ENCODE results near the gene PNP. TPM values are rescaled to one million over a fixed set of nuclear protein-coding genes. Genes with fewer than 3 reads are reported as not detected.

The PNP gene
- total RNA-seq (189 and 271 TPM in 2 replicates), polyA plus RNA-seq (232 and 245 TPM in 2 replicates), polyA minus RNA-seq (189 and 212 TPM in 2 replicates), Bru-seq, nascent RNA (percentile 98 among the genes with signal in this experiment), BruChase-seq, experiment 1, labeled RNA remaining after a 6-hour chase (percentile 97 among the genes with signal in this experiment), BruChase-seq, experiment 2, labeled RNA remaining after a 2-hour chase (percentile 98 among the genes with signal in this experiment)
- polyA plus RNA-seq (2011; cell fraction: cytosol; rRNA removed), result 243 and 281 TPM in 2 replicates
- 247 and 283 TPM in 2 replicates for polyA plus RNA-seq (2011; cell fraction: nucleus; rRNA removed)
- 185 and 262 TPM in 2 replicates for polyA plus RNA-seq (2012)
- polyA minus RNA-seq (2011; cell fraction: cytosol; rRNA and poly(A)+ RNA removed), result 97.0 TPM
- 95.2 and 95.7 TPM in 2 replicates for polyA minus RNA-seq (2011; cell fraction: nucleus; rRNA and poly(A)+ RNA removed)
- long read RNA-seq, transcript PNP-201 (6 exons, 1,509 nt), result major isoform, 229 of 257 reads
- long read RNA-seq, transcript PNP-207 (2 exons, 2,573 nt), result minor isoform, 6 of 257 reads
- long read RNA-seq, partial matches to known transcripts, result 10 of 257 reads
- long read RNA-seq, other reads (novel, unspliced or antisense), result 11 of 257 reads

DNA sequence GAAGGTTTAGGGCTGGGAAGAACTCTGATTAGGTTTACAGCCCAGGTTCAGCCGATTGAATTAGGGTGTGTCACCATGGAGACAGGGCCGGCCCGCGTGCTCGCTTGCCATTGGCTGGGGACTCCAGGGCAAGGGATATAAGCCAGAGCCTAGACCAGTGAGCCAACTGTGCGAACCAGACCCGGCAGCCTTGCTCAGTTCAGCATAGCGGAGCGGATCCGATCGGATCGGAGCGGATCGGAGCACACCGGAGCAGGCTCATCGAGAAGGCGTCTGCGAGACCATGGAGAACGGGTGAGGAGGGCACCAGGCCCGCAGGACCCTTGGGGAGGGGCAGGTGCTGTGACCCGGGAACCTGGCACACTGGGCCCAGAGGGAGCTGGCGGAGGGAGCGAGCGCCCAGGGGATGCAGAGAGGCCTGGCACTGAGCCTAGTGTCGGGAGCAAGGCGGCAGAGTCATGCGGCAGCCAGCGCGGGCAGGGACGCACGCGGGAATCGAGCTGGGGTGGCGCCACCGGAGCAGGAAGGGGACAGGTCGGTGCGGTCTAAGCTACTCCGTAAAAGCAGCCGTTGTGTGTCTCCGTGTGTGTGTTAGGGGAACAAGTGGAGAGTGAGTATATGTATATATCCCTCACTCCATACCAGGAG, at the start of gene PNP:
Gene PNP, plus strand, starts transcription at position 165 of the 648 bp plus-strand sequence. Its CDS starts 119 bp downstream, at position 284.
- dilution Hi-C loops (cut with MboI; ENCODE audit: extremely low pct_ligation_motif_present, low sequenced_read_pairs), result no loop called here
- H3K79me2 ChIP-seq (ENCODE audit: control insufficient read depth, insufficient read depth, low read length), result peaks cover 50% of the 10 kb centered on the region
- no peaks in the 10 kb centered on the region for H3K9me1 ChIP-seq (replicated peaks; ENCODE audit: control insufficient read depth, extremely low read depth, insufficient read depth, low read length)
- H3K36me3 ChIP-seq (ENCODE audit: control insufficient read depth in 2 of 2, extremely low read depth in 1 of 2, insufficient read depth in 2 of 2, low read length in 2 of 2), result peaks cover 8 to 9% of the 10 kb centered on the region in 2 experiments
- H3K4me1 ChIP-seq (ENCODE audit: control insufficient read depth, extremely low read depth, insufficient read depth, low read length), result peaks cover 24% of the 10 kb centered on the region
- no peaks in the 10 kb centered on the region for H4K20me1 ChIP-seq (replicated peaks; ENCODE audit: control insufficient read depth, extremely low read depth, insufficient read depth, low read length)
- POLR2A ChIA-PET, result interaction anchor here (0.7 to 4.2 kb wide), 13 partner anchors 8 to 215 kb away, joined by 3 to 32 read pairs (median 6); partner anchors contain the start of genes APEX1, CCNB1IP1, OSGEP and PARP2
- TF ChIP-seq MYC (IDR thresholded peaks at IDR 0.05; ENCODE audit: low read depth, low read length) (no peak), POLR2AphosphoS5 (IDR thresholded peaks at IDR 0.05; ENCODE audit: insufficient read depth, low read depth, low read length) (peak; percentile 100), GATA2 (IDR thresholded peaks at IDR 0.05; ENCODE audit: insufficient read depth, insufficient read length, low read depth, low read length) (no peak), POLR2A (IDR thresholded peaks at IDR 0.05; ENCODE audit: low read depth, low read length) (peak; percentile 99)
- DNase-seq (ENCODE audit: low read depth, low spot score), result peak; percentile 89
- H3K4me3 ChIP-seq (replicated peaks in 1 of 3; ENCODE audit: insufficient read depth in 1 of 3, low read depth in 1 of 3, low read length in 3 of 3), result peak within 1 kb of the TSS; percentile 60 to 94 (median 77)
- peak within 1 kb of the TSS; percentile 61 for H2AFZ ChIP-seq (ENCODE audit: low read depth, low read length)
- peak within 1 kb of the TSS; percentile 83 for H3K9ac ChIP-seq (replicated peaks; ENCODE audit: extremely low read depth, insufficient read depth, low read length)
- CTCF ChIA-PET, result interaction anchor here (1.4 to 2.7 kb wide), 4 partner anchors 13 to 137 kb away, joined by 4 to 16 read pairs (median 4); no protein-coding TSS in a partner anchor
- FAIRE-seq, result peak; percentile 98
- peak within 1 kb of the TSS; percentile 76 for H3K27ac ChIP-seq (ENCODE audit: insufficient read depth, low read depth, low read length)
- BruUV-seq (replicated peaks), result TSS peak; percentile 88
- intact Hi-C loops (cut with micrococcal nuclease), result loop anchor here (1.0 kb wide), 5 partner anchors 8 to 137 kb away; partner anchors contain the start of genes APEX1, PIP4P1 and TEP1
- no peaks in the 10 kb centered on the region for H3K9me3 ChIP-seq (replicated peaks; ENCODE audit: control insufficient read depth, insufficient read depth, low read length)
- H3K4me2 ChIP-seq (ENCODE audit: insufficient read depth, low read length), result peak within 1 kb of the TSS; percentile 94
- peaks cover 2 to 6% of the 10 kb centered on the region in 2 experiments for H3K27me3 ChIP-seq (ENCODE audit: control insufficient read depth in 2 of 2, insufficient read depth in 2 of 2, low read length in 2 of 2)

DNA sequence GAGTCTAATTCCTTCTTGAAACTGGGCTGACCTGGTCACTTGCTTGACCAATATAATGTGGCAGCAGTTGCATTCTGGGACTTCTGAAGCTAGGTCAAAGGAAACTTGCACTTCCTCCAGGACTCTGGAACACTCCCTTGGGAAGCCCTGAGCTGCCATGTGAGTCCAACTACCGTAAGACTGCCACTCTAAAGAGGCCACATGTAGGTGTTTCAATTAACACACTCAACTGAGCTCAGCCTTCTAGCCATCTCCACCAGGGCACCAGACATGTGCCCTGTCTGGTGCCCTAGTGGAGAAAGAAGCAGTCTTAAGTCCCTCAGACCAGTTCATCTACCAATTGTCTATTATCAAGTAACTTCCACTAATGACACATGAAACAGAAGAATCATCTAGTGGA, 49.8 kb upstream of the PNP start:
- TF ChIP-seq GATA2 (IDR thresholded peaks at IDR 0.05; ENCODE audit: insufficient read depth, insufficient read length, low read depth, low read length) (no peak), MYC (IDR thresholded peaks at IDR 0.05; ENCODE audit: low read depth, low read length) (no peak), POLR2AphosphoS5 (IDR thresholded peaks at IDR 0.05; ENCODE audit: insufficient read depth, low read depth, low read length) (no peak), EZH2 (IDR thresholded peaks at IDR 0.05; ENCODE audit: borderline replicate concordance, low read depth, low read length, severe bottlenecking) (no peak), FOS (IDR thresholded peaks at IDR 0.05; ENCODE audit: borderline replicate concordance, insufficient read depth, low read length) (no peak), POLR2A (IDR thresholded peaks at IDR 0.05; ENCODE audit: low read depth, low read length) (no peak)
- TF ChIP-seq, protein P1, sequence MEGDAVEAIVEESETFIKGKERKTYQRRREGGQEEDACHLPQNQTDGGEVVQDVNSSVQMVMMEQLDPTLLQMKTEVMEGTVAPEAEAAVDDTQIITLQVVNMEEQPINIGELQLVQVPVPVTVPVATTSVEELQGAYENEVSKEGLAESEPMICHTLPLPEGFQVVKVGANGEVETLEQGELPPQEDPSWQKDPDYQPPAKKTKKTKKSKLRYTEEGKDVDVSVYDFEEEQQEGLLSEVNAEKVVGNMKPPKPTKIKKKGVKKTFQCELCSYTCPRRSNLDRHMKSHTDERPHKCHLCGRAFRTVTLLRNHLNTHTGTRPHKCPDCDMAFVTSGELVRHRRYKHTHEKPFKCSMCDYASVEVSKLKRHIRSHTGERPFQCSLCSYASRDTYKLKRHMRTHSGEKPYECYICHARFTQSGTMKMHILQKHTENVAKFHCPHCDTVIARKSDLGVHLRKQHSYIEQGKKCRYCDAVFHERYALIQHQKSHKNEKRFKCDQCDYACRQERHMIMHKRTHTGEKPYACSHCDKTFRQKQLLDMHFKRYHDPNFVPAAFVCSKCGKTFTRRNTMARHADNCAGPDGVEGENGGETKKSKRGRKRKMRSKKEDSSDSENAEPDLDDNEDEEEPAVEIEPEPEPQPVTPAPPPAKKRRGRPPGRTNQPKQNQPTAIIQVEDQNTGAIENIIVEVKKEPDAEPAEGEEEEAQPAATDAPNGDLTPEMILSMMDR (IDR thresholded peaks at IDR 0.05; ENCODE audit: extremely low read depth in 1 of 2, insufficient read depth in 1 of 2, low read depth in 1 of 2, low read length in 2 of 2), result no peak
- TF ChIP-seq, protein P2, sequence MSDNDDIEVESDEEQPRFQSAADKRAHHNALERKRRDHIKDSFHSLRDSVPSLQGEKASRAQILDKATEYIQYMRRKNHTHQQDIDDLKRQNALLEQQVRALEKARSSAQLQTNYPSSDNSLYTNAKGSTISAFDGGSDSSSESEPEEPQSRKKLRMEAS (IDR thresholded peaks at IDR 0.05; ENCODE audit: insufficient read depth, insufficient read length), result no peak
- ChIA-PET POLR2A (no interaction called here), CTCF (no interaction called here)
- Histone ChIP-seq H4K20me1 (replicated peaks; ENCODE audit: control insufficient read depth, extremely low read depth, insufficient read depth, low read length) (no peaks in the 10 kb centered on the region), H3K4me1 (ENCODE audit: control insufficient read depth, extremely low read depth, insufficient read depth, low read length) (no peaks in the 10 kb centered on the region), H2AFZ (ENCODE audit: low read depth, low read length) (no peak overlapping the region), H3K27ac (ENCODE audit: insufficient read depth, low read depth, low read length) (no peak overlapping the region), H3K9me1 (replicated peaks; ENCODE audit: control insufficient read depth, extremely low read depth, insufficient read depth, low read length) (no peaks in the 10 kb centered on the region), H3K27me3 (ENCODE audit: control insufficient read depth in 2 of 2, insufficient read depth in 2 of 2, low read length in 2 of 2) (no peaks in the 10 kb centered on the region), H3K4me2 (ENCODE audit: insufficient read depth, low read length) (no peak overlapping the region), H3K9ac (replicated peaks; ENCODE audit: extremely low read depth, insufficient read depth, low read length) (no peak overlapping the region), H3K79me2 (ENCODE audit: control insufficient read depth, insufficient read depth, low read length) (no peaks in the 10 kb centered on the region), H3K36me3 (ENCODE audit: control insufficient read depth in 2 of 2, extremely low read depth in 1 of 2, insufficient read depth in 2 of 2, low read length in 2 of 2) (no peaks in the 10 kb centered on the region), H3K4me3 (replicated peaks in 1 of 3; ENCODE audit: insufficient read depth in 1 of 3, low read depth in 1 of 3, low read length in 3 of 3) (no peak overlapping the region), H3K9me3 (replicated peaks; ENCODE audit: control insufficient read depth, insufficient read depth, low read length) (no peaks in the 10 kb centered on the region)
- no peak for DNase-seq (ENCODE audit: low read depth, low spot score)
- FAIRE-seq, result no peak
- dilution Hi-C loops (cut with MboI; ENCODE audit: extremely low pct_ligation_motif_present, low sequenced_read_pairs), result no loop called here
- intact Hi-C loops (cut with micrococcal nuclease), result no loop called here
- no TSS peak for BruUV-seq (replicated peaks)
